Activated CD4-positive, CD25-positive, alpha-beta regulatory T cell treated with anti-CD3 and anti-CD28 coated beads, Interleukin-2, amount 50 U/mL, for 72 hours (primary cell): ENCODE results near the gene SLC35A3.
"Not testable (repeated sequence)": the region's sequence is repeated elsewhere in the genome, so short reads cannot be mapped to it uniquely, and the experiment has no call there.

Experiments used
- DNase-seq: peaks from one replicate; pipeline ENCODE4 v3.0.0; 2021

SLC35A3 gene

GRCh38 chr1:100036718-100037655 is 67.2 kb downstream of the SLC35A3 start:
- no peak for DNase-seq

- no peak for DNase-seq
These were observed 67.8 kb downstream of the SLC35A3 start for GRCh38 chr1:100037656-100037926.

- peak; percentile 89 for DNase-seq
These were observed 68.3 kb downstream of the SLC35A3 start for GRCh38 chr1:100037927-100038659.

- peak; percentile 73 for DNase-seq
These were observed 69.0 kb downstream of the SLC35A3 start for GRCh38 chr1:100038660-100039287.

GRCh38 chr1:100039591-100039990 is 69.8 kb downstream of the SLC35A3 start:
- no peak for DNase-seq

- no peak for DNase-seq
These were observed 75.4 kb downstream of the SLC35A3 start for GRCh38 chr1:100045206-100045605.

GRCh38 chr1:100047235-100047708 is 77.5 kb downstream of the SLC35A3 start:
- DNase-seq: not testable (repeated sequence)

GRCh38 chr1:100050139-100050538 is 80.3 kb downstream of the SLC35A3 start:
- no peak for DNase-seq

- no peak for DNase-seq
These were observed 81.6 kb downstream of the SLC35A3 start for GRCh38 chr1:100051401-100051800.

- no peak for DNase-seq
These were observed 82.1 kb downstream of the SLC35A3 start for GRCh38 chr1:100051893-100052292.

- DNase-seq: no peak
These were observed 83.3 kb downstream of the SLC35A3 start for GRCh38 chr1:100053119-100053518.

- no peak for DNase-seq
These were observed 83.9 kb downstream of the SLC35A3 start for GRCh38 chr1:100053727-100054126.

GRCh38 chr1:100061681-100062080 is 91.9 kb downstream of the SLC35A3 start:
- no peak for DNase-seq

- no peak for DNase-seq
These were observed 95.6 kb downstream of the SLC35A3 start for GRCh38 chr1:100065183-100065968.

GRCh38 chr1:100065969-100066227 is 96.1 kb downstream of the SLC35A3 start:
- DNase-seq: no peak

- DNase-seq: no peak
These were observed 100.6 kb downstream of the SLC35A3 start for GRCh38 chr1:100070201-100070939.

- no peak for DNase-seq
These were observed 103.7 kb downstream of the SLC35A3 start for GRCh38 chr1:100073531-100073930.

- no peak for DNase-seq
These were observed 105.0 kb downstream of the SLC35A3 start for GRCh38 chr1:100074604-100075395.

GRCh38 chr1:100075773-100076172 is 106.0 kb downstream of the SLC35A3 start:
- DNase-seq: no peak

GRCh38 chr1:100076319-100076718 is 106.5 kb downstream of the SLC35A3 start:
- no peak for DNase-seq

GRCh38 chr1:100076744-100077143 is 106.9 kb downstream of the SLC35A3 start:
- DNase-seq: no peak
